ENCODE results near the gene COMMD7. TPM values are rescaled to one million over a fixed set of nuclear protein-coding genes. Genes with fewer than 3 reads are reported as not detected.

The COMMD7 gene
- total RNA-seq, 1 donor: 49.3 TPM

DNA sequence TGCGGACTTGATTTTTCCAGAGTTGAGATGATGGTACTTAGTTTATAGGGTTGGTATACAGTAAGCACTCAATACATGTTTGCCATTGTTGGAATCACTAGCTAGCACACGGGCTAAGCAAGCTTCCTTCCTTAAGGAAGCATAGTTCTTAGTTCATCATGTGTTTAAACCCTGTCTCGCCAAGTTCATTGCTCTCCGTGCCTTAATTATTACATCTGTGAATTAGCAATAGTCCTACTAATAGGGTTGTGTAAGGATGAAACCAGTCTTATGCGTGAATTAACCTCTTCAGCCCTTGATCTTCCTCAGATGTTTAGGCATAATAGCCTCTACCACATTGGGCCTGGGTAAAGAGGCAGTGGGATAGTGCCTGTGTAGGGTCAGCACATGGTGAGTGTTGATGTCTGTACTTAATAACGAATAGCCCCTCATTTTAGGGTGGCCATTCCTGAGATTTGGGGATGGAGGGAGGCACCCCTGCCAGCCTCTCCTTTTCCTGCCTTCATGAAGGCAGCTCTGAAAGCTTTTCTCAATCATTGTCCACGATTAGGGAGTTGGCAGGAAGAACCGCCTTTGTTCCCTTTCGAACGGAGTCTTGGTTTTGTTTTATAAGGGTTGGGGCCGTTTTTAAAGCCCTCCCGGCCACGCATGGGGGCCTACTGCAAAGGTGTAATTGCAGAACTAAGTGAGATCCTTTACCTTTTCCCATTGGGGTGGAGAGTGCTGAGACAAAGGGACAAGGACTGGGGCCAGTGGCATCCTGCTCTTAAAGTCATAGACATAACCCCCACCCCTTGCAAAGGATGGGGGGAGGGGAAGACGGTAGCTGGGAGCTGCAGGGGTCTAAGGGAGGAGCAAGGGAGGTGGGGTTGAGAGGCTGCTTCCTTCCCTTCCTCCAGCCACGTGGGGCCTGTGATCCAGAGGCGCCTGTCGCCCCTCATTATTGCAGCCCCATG lies 21.0 kb upstream of the COMMD7 start:
- no peak for DNase-seq (ENCODE audit: low read depth)
- TF ChIP-seq, protein P1, sequence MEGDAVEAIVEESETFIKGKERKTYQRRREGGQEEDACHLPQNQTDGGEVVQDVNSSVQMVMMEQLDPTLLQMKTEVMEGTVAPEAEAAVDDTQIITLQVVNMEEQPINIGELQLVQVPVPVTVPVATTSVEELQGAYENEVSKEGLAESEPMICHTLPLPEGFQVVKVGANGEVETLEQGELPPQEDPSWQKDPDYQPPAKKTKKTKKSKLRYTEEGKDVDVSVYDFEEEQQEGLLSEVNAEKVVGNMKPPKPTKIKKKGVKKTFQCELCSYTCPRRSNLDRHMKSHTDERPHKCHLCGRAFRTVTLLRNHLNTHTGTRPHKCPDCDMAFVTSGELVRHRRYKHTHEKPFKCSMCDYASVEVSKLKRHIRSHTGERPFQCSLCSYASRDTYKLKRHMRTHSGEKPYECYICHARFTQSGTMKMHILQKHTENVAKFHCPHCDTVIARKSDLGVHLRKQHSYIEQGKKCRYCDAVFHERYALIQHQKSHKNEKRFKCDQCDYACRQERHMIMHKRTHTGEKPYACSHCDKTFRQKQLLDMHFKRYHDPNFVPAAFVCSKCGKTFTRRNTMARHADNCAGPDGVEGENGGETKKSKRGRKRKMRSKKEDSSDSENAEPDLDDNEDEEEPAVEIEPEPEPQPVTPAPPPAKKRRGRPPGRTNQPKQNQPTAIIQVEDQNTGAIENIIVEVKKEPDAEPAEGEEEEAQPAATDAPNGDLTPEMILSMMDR (IDR thresholded peaks at IDR 0.05; ENCODE audit: insufficient read depth, low read length): no peak
- no peak overlapping the region for H3K4me3 ChIP-seq (ENCODE audit: low read depth, low read length)

DNA sequence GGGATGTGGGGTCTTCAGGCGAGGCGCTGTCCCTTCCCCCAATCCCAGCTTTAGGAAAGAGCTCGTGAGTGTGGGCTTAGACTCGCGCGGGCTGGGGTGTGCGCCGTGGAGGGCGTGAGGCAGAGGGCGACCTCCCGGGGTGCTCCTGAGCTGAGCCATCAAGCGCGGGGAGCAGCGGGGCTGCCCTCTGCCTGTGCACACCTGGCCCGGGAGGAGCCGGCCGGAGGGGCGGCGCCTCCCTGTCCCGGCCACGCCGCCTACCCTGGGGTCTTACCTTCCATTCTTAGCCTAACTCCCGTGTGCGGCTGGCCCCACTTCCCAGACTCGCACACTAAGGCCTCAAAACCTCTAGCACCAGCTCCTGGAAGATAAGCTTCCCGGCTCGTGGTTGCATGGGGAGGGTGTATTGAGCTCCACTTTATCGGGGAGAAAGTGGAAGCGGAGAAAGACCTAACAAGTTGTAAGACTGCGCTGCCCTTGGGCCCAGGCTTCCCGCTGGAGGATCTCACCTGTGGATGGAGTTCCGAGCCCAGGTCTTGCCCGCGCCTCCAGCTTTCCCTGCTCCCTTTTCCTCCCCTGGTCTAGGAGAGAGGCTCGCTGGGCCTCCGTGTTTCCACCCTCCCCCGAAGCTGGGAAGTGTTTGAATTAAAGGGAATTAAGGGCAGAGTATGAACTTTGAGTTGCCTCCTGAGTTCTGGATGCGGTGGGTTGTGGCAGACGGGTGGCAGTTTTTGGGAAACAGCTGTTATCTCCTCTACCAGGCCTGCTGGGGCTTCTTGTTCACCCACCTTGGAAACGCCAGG lies 20.1 kb upstream of the COMMD7 start:
- no peak for DNase-seq (ENCODE audit: low read depth)
- TF ChIP-seq, protein P1 (IDR thresholded peaks at IDR 0.05; ENCODE audit: insufficient read depth, low read length): no peak
- H3K4me3 ChIP-seq (ENCODE audit: low read depth, low read length): peak overlapping the region; percentile 82

DNA sequence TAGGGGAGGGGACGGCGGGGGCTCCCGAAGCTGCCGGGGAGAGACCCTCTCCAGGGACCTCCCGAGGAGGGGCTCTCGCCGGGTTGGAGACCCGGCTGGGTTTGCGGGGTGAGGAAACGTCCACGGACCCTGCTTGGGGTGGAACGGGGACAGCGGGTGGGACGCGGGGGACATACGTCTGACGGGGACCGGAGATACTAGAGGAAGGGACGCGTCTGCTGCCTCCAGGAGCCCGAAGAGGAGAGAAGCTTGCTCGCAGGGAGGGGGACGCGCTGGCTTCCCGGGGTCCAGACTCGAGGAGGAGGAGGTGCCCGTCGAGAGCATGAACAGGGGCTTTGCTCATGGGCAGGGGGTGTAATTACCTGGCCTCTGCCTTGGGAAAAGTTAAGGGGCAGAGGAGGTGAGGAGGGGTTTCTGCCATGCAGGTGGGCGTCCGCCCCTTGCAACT lies 19.5 kb upstream of the COMMD7 start:
- no peak for DNase-seq (ENCODE audit: low read depth)
- TF ChIP-seq, protein P1 (IDR thresholded peaks at IDR 0.05; ENCODE audit: insufficient read depth, low read length): no peak
- peak overlapping the region; percentile 82 for H3K4me3 ChIP-seq (ENCODE audit: low read depth, low read length)

DNA sequence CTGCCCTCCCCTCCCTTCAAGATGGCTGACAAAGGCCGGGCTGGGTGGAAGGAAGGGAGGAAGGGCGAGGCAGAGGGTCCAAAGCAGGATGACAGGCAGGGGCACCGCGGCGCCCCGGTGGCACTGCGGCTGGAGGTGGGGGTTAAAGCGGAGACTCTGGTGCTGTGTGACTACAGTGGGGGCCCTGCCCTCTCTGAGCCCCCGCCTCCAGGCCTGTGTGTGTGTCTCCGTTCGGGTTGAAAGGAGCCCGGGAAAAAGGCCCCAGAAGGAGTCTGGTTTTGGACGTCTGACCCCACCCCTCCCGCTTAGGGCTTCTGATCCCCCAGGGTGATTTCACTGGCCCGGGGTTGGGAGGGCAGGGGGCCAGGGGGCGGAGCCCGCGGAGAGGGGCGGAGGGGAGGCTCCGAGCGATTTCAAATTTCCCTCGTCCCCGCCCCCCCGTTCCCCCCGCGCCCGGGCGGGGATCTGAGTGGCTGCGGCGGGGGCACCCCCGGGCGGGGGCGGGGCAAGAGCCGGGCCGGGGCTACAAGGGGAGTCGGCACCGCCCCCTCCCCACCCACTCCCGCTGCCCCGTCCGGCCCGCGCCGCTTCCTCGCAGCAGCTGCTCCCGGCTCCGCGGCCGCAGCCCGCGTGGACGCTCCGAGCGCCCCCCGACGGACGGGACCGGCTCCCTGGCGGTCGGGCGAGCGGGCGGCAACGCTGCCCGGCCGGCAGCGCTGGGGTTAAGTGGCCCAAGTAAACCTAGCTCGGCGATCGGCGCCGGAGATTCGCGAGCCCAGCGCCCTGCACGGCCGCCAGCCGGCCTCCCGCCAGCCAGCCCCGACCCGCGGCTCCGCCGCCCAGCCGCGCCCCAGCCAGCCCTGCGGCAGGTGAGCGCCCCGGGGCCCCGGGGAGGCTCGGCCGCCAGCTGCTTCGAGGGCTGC lies 18.8 kb upstream of the COMMD7 start, which contains the start of gene DNMT3B:
TSS of gene DNMT3B (plus strand) at position 555 of the 923 bp plus-strand sequence. CDS start 17,939 bp downstream, outside the sequence.
- TF ChIP-seq, protein P1 (IDR thresholded peaks at IDR 0.05; ENCODE audit: insufficient read depth, low read length): no peak
- DNase-seq (ENCODE audit: low read depth): peak; percentile 62

GRCh38 chr20:32761417-32761830 lies 18.2 kb upstream of the COMMD7 start:
- TF ChIP-seq, protein P1 (IDR thresholded peaks at IDR 0.05; ENCODE audit: insufficient read depth, low read length): no peak
- H3K4me3 ChIP-seq (ENCODE audit: low read depth, low read length): no peak overlapping the region
- no peak for DNase-seq (ENCODE audit: low read depth)

More for the DNA sequence above, 18.8 kb upstream of the COMMD7 start, which contains the start of gene DNMT3B:
- peak within 1 kb of the TSS; percentile 82 for H3K4me3 ChIP-seq (ENCODE audit: low read depth, low read length)

DNA sequence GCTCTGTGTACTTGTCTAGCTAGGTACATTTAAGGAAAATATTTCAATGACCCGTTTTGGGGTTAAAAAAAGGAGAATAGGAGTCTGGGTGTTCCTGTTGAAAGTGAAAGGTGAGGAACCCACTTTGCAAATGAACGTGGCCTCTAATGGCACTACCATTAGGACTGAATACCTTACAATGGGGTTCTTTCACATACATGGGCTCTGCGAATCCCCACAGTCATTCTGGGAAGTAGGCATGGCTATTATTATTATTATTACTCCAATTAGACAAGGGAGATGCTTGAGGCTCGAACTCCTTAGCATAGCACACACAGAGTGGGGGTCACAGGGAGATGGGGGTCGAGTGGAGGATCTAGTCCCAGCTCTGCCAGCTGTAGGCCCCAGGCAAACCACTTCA lies 12.9 kb upstream of the COMMD7 start:
- TF ChIP-seq, protein P1 (IDR thresholded peaks at IDR 0.05; ENCODE audit: insufficient read depth, low read length): no peak
- H3K4me3 ChIP-seq (ENCODE audit: low read depth, low read length): no peak overlapping the region
- no peak for DNase-seq (ENCODE audit: low read depth)
